WTC11 (cell line): ENCODE data around the gene HSPA12A. TPM values are rescaled to one million over a fixed set of nuclear protein-coding genes. Genes with fewer than 3 reads are reported as not detected.

ENCODE experiments used
- ATAC-seq: fragments of 200-7000 bp; cut with Tn5 transposase; 2 replicates; pipeline ENCODE4 v1.10.0; 2021; ENCODE audit warnings: mild to moderate bottlenecking, moderate library complexity
- CTCF ChIA-PET: fragments of 300-600 bp; sonication (Branson Sonifier 250); formaldehyde crosslinking; loops from one replicate; lab custom pipeline; 2021; ENCODE audit warnings: antibody characterized with exemption; lab: Charles Lee
- POLR2A ChIA-PET: fragments of 350-600 bp; sonication (Branson Sonifier 250); formaldehyde crosslinking; loops from one replicate; lab custom pipeline; 2021; ENCODE audit warnings: antibody characterized with exemption; lab: Charles Lee
- DNase-seq: peaks from one replicate; pipeline ENCODE4 v3.0.0; 2021; ENCODE audit warnings: low spot score
- H3K27ac Mint-ChIP-seq: 2 replicates; pipeline ENCODE4 v1.8.0; 2021; ENCODE audit warnings: mixed read lengths
- H3K27me3 Mint-ChIP-seq: 2 replicates; pipeline ENCODE4 v1.8.0; 2021; ENCODE audit warnings: low read depth, mild to moderate bottlenecking, moderate library complexity, mixed read lengths
- H3K36me3 Mint-ChIP-seq: 2 replicates; pipeline ENCODE4 v1.8.0; 2021; ENCODE audit warnings: mixed read lengths
- H3K4me1 Mint-ChIP-seq: 2 replicates; pipeline ENCODE4 v1.8.0; 2022; ENCODE audit warnings: mixed read lengths
- H3K4me3 Mint-ChIP-seq: 2 replicates; pipeline ENCODE4 v1.8.0; 2021; ENCODE audit warnings: mild to moderate bottlenecking, moderate library complexity, mixed read lengths
- H3K9me3 Mint-ChIP-seq: 2 replicates; pipeline ENCODE4 v1.8.0; 2021; ENCODE audit warnings: mixed read lengths
- ATF1 ChIP-seq: sonication (generic); formaldehyde crosslinking; IDR thresholded peaks from 2 replicates; pipeline ENCODE4 v1.8.1; 2023; ENCODE audit warnings: mild to moderate bottlenecking, moderate library complexity, missing genetic modification reagents
- CREM ChIP-seq: sonication (generic); formaldehyde crosslinking; IDR thresholded peaks from 2 replicates; pipeline ENCODE4 v1.8.1; 2022; ENCODE audit warnings: mild to moderate bottlenecking, missing genetic modification reagents, moderate library complexity
- ESRRA ChIP-seq: sonication (generic); formaldehyde crosslinking; IDR thresholded peaks from 2 replicates; pipeline ENCODE4 v1.8.1; 2022; ENCODE audit warnings: mild to moderate bottlenecking, missing genetic modification reagents, borderline replicate concordance
- FOXJ3 ChIP-seq: sonication (generic); formaldehyde crosslinking; IDR thresholded peaks from 2 replicates; pipeline ENCODE4 v1.9.0; 2021; ENCODE audit warnings: missing genetic modification reagents, mild to moderate bottlenecking, borderline replicate concordance
- FOXP1 ChIP-seq: sonication (generic); formaldehyde crosslinking; IDR thresholded peaks from 2 replicates; pipeline ENCODE4 v1.8.0; 2022; ENCODE audit warnings: missing genetic modification reagents, mild to moderate bottlenecking, moderate library complexity, borderline replicate concordance
- GTF2I ChIP-seq: fragments of 250-450 bp; sonication (Bioruptor Pico); conservative IDR thresholded peaks from 2 replicates; pipeline ENCODE4 v1.4.0; 2021; ENCODE audit warnings: mild to moderate bottlenecking
- IRF1 ChIP-seq: sonication (generic); formaldehyde crosslinking; IDR thresholded peaks from 2 replicates; pipeline ENCODE4 v1.8.0; 2023; ENCODE audit warnings: missing genetic modification reagents
- JUN ChIP-seq: sonication (generic); formaldehyde crosslinking; IDR thresholded peaks from 2 replicates; pipeline ENCODE4 v1.8.0; 2023; ENCODE audit warnings: mild to moderate bottlenecking, missing genetic modification reagents
- NFE2L1 ChIP-seq: sonication (generic); formaldehyde crosslinking; IDR thresholded peaks from 2 replicates; pipeline ENCODE4 v1.8.1; 2023; ENCODE audit warnings: missing genetic modification reagents
- NFYB ChIP-seq: sonication (generic); formaldehyde crosslinking; conservative IDR thresholded peaks from 2 replicates; pipeline ENCODE4 v1.8.0; 2022; ENCODE audit warnings: low read depth, missing genetic modification reagents
- NR2C2 ChIP-seq: sonication (generic); formaldehyde crosslinking; IDR thresholded peaks from 2 replicates; pipeline ENCODE4 v1.8.0; 2022; ENCODE audit warnings: mild to moderate bottlenecking, missing genetic modification reagents
- PRRX2 ChIP-seq: fragments of 250-450 bp; sonication (Bioruptor Pico); IDR thresholded peaks from 2 replicates; pipeline ENCODE4 v1.8.0; 2021; ENCODE audit warnings: mild to moderate bottlenecking
- RELA ChIP-seq: sonication (generic); formaldehyde crosslinking; IDR thresholded peaks from 2 replicates; pipeline ENCODE4 v1.8.1; 2022; ENCODE audit warnings: missing genetic modification reagents, mild to moderate bottlenecking, borderline replicate concordance
- RORB ChIP-seq: fragments of 250-450 bp; sonication (Bioruptor Pico); IDR thresholded peaks from 2 replicates; pipeline ENCODE4 v1.9.0; 2021; ENCODE audit warnings: mild to moderate bottlenecking
- SMAD3 ChIP-seq: sonication (generic); formaldehyde crosslinking; IDR thresholded peaks from 2 replicates; pipeline ENCODE4 v1.8.0; 2022; ENCODE audit warnings: missing genetic modification reagents, mild to moderate bottlenecking, borderline replicate concordance
- SOX15 ChIP-seq: fragments of 250-450 bp; sonication (Bioruptor Pico); IDR thresholded peaks from 2 replicates; pipeline ENCODE4 v1.9.0; 2021; ENCODE audit warnings: mild to moderate bottlenecking
- TEAD1 ChIP-seq: sonication (generic); formaldehyde crosslinking; IDR thresholded peaks from 2 replicates; pipeline ENCODE4 v1.8.0; 2022; ENCODE audit warnings: mild to moderate bottlenecking, missing genetic modification reagents
- ZNF121 ChIP-seq: sonication (generic); formaldehyde crosslinking; IDR thresholded peaks from 2 replicates; pipeline ENCODE4 v1.8.0; 2023; ENCODE audit warnings: missing genetic modification reagents
- ZNF138 ChIP-seq: sonication (generic); formaldehyde crosslinking; conservative IDR thresholded peaks from 2 replicates; pipeline ENCODE4 v1.8.1; 2022; ENCODE audit warnings: mild to moderate bottlenecking, moderate library complexity, missing genetic modification reagents
- ZNF219 ChIP-seq: sonication (generic); formaldehyde crosslinking; IDR thresholded peaks from 2 replicates; pipeline ENCODE4 v1.8.0; 2023; ENCODE audit warnings: missing genetic modification reagents, mild to moderate bottlenecking, borderline replicate concordance
- ZNF263 ChIP-seq: sonication (generic); formaldehyde crosslinking; IDR thresholded peaks from 2 replicates; pipeline ENCODE4 v1.8.1; 2022; ENCODE audit warnings: low read depth, mild to moderate bottlenecking, moderate library complexity, missing genetic modification reagents
- ZNF317 ChIP-seq: sonication (generic); formaldehyde crosslinking; IDR thresholded peaks from 2 replicates; pipeline ENCODE4 v1.8.1; 2023; ENCODE audit warnings: low read depth, mild to moderate bottlenecking, moderate library complexity, missing genetic modification reagents, borderline replicate concordance
- ZNF396 ChIP-seq: fragments of 250-450 bp; sonication (Bioruptor Pico); IDR thresholded peaks from 2 replicates; pipeline ENCODE4 v1.8.0; 2021; ENCODE audit warnings: mild to moderate bottlenecking, moderate library complexity, borderline replicate concordance
- ZNF423 ChIP-seq: fragments of 250-450 bp; sonication (Bioruptor Pico); IDR thresholded peaks from 2 replicates; pipeline ENCODE4 v2.1.2; 2022; ENCODE audit warnings: mild to moderate bottlenecking, moderate library complexity
- ZNF425 ChIP-seq: fragments of 250-450 bp; sonication (Bioruptor Pico); conservative IDR thresholded peaks from 2 replicates; pipeline ENCODE4 v1.9.0; 2021; ENCODE audit warnings: mild to moderate bottlenecking
- ZNF512 ChIP-seq: sonication (generic); formaldehyde crosslinking; IDR thresholded peaks from 2 replicates; pipeline ENCODE4 v1.8.1; 2022; ENCODE audit warnings: missing genetic modification reagents, borderline replicate concordance
- ZSCAN18 ChIP-seq: fragments of 250-450 bp; sonication (Bioruptor Pico); IDR thresholded peaks from 2 replicates; pipeline ENCODE4 v2.1.2; 2022; ENCODE audit warnings: mild to moderate bottlenecking, moderate library complexity
- total RNA-seq: library from RNA; stranded (reverse); gene quantifications from 3 replicates; pipeline ENCODE4 v1.2.3, GENCODE V29; 2021

HSPA12A gene
- total RNA-seq, 1 experiment from 2014 or later: 7.2 TPM

- ChIA-PET POLR2A (no interaction called here), CTCF (interaction anchor here (0.7 to 3.5 kb wide), 13 partner anchors 10 to 492 kb away, joined by 3 to 41 read pairs (median 8); no protein-coding TSS in a partner anchor)
- Mint-ChIP-seq H3K36me3 (no peaks in the 10 kb centered on the region), H3K4me3 (no peak overlapping the region), H3K27ac (no peak overlapping the region), H3K27me3 (no peaks in the 10 kb centered on the region), H3K4me1 (peaks cover 13% of the 10 kb centered on the region), H3K9me3 (no peaks in the 10 kb centered on the region)
- TF ChIP-seq IRF1 (CRISPR knock-in tag): no peak
- no peak for TF ChIP-seq SOX15 (CRISPR knock-in tag)
- no peak for TF ChIP-seq NR2C2 (CRISPR knock-in tag)
- no peak for TF ChIP-seq RELA (CRISPR knock-in tag)
- TF ChIP-seq SMAD3 (CRISPR knock-in tag): no peak
- TF ChIP-seq TEAD1: no peak
- TF ChIP-seq ZNF512 (CRISPR knock-in tag): no peak
- no peak for TF ChIP-seq NFYB (CRISPR knock-in tag)
- TF ChIP-seq ZNF425 (CRISPR knock-in tag): no peak
- TF ChIP-seq ZNF263 (CRISPR knock-in tag): no peak
- TF ChIP-seq ZNF121 (CRISPR knock-in tag): no peak
- no peak for TF ChIP-seq RORB (CRISPR knock-in tag)
- TF ChIP-seq FOXP1 (CRISPR knock-in tag): no peak
- no peak for TF ChIP-seq ATF1 (CRISPR knock-in tag)
- DNase-seq (no peak), ATAC-seq (no peak)
These were observed 59.2 kb downstream of the HSPA12A start for GRCh38 chr10:116683166-116683565.

GRCh38 chr10:116679351-116679750 is 63.0 kb downstream of the HSPA12A start:
- TF ChIP-seq ZNF423 (CRISPR knock-in tag): no peak
- no peak for TF ChIP-seq JUN (CRISPR knock-in tag)
- no peak for TF ChIP-seq ZNF138
- TF ChIP-seq CREM (CRISPR knock-in tag): no peak
- no peak for TF ChIP-seq ZSCAN18 (CRISPR knock-in tag)
- no peak for TF ChIP-seq ESRRA
- TF ChIP-seq NFE2L1 (CRISPR knock-in tag): no peak
- TF ChIP-seq ZNF219 (CRISPR knock-in tag): no peak
- no peak for TF ChIP-seq PRRX2 (CRISPR knock-in tag)
- no peak for TF ChIP-seq NR2C2 (CRISPR knock-in tag)
- no peak for TF ChIP-seq ZNF317
- TF ChIP-seq ZNF396 (CRISPR knock-in tag): no peak
- no peak for TF ChIP-seq FOXJ3 (CRISPR knock-in tag)
- TF ChIP-seq SMAD3 (CRISPR knock-in tag): no peak
- TF ChIP-seq ZNF121 (CRISPR knock-in tag): no peak
- TF ChIP-seq GTF2I (CRISPR knock-in tag): no peak
- no peak for DNase-seq
- no peaks in the 10 kb centered on the region; the same call in 1 of the 2 replicates for H3K27me3 Mint-ChIP-seq
- POLR2A ChIA-PET: no interaction called here
- H3K9me3 Mint-ChIP-seq: no peaks in the 10 kb centered on the region
- ATAC-seq: no peak
- peaks cover 15% of the 10 kb centered on the region for H3K4me1 Mint-ChIP-seq
- CTCF ChIA-PET: interaction anchor here (1.1 kb wide), 1 partner anchor 109 kb away, joined by 5 read pairs; no protein-coding TSS in a partner anchor
- H3K27ac Mint-ChIP-seq: no peak overlapping the region
- H3K36me3 Mint-ChIP-seq: no peaks in the 10 kb centered on the region
- H3K4me3 Mint-ChIP-seq: no peak overlapping the region
